ENCODE measurements around the gene DYRK3.
"Not testable (repeated sequence)": the region's sequence is repeated elsewhere in the genome, so short reads cannot be mapped to it uniquely, and the experiment has no call there.

The DYRK3 gene

DNA sequence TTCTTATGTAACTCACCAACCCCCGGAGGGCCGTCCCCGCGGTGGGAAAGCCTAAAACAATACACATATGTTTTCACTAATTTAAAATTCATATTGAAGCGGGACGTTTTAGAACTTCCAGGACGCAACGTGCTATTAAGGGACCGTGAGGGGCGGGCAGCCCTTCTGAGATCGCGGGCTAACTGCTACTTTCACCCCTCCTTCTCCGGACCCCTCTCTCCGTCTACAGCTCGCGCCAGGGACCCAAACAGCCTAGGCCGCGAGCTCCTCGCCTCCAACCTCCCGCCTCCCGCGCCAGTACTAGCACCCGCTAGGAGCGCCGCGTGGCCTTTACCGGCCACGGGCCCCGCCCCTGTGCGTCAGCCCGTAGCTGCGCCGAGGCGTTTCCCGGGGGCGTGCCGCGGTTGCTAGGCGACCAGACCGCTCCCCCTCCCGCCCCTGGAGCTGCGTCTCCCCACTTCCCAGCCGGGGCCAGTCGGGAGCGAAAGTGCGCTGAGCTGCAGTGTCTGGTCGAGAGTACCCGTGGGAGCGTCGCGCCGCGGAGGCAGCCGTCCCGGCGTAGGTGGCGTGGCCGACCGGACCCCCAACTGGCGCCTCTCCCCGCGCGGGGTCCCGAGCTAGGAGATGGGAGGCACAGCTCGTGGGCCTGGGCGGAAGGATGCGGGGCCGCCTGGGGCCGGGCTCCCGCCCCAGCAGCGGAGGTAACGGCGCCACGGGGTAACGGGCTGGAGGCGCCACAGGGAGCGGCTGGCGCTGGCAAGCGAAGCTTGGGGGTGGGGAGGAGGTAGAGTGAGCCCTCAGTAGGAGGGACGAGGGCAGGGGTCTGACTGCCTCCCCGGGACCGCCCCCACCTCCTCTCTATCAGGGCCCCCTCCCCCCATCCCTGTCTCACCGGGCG lies at the start of gene DYRK3:
DYRK3 (plus strand) TSS at position 457 of the 898 bp plus-strand sequence; CDS start at position 625, 168 bp downstream.
- peak; percentile 94 for DNase-seq

- no peak for DNase-seq
Observed at GRCh38 chr1:206586501-206587445, 48.6 kb upstream of the DYRK3 start.

GRCh38 chr1:206587904-206588303 lies 47.4 kb upstream of the DYRK3 start:
- DNase-seq = no peak

GRCh38 chr1:206588492-206588891 lies 46.8 kb upstream of the DYRK3 start:
- no peak for DNase-seq

DNA sequence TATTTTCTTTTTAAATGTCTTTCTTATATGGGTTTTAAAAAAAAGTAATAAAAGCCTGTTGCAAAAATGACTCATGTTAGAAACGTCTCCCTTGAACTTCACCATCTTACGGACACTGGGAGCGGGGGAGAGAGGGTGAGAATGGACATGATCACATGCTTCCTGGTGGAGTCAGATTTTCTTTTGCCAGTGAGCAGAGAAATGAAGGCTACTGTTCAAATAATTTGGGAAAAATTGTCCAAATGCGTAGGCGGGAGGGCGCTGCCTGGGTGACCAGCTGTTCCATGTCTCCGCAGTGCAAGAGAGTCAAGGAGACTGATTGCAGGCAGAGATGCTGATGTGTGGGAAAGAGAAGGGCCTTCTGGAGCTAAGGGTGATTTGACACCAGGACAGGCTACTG lies 46.1 kb upstream of the DYRK3 start:
- peak; percentile 95 for DNase-seq

- DNase-seq = peak; percentile 74
Observed at GRCh38 chr1:206590025-206590758, 45.1 kb upstream of the DYRK3 start.

DNA sequence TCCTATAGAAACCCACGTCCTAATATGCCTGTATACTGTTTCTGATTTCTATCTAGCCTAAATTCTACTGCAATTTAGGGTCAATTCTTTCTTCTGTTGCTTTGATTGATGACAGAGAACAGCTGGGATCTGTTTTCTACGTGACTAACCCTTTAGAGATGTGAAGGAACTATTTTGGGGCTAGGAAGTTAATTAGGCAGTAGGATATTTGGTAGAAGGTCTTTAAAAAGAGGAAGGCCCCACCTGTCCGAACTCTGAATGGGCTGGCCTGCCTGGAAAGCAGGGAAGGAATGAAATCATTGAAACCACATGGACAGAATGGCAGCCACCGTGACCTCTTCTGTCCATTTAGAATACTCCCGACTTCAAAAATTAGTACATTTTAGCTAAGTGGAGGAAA lies 44.1 kb upstream of the DYRK3 start:
- no peak for DNase-seq

DNA sequence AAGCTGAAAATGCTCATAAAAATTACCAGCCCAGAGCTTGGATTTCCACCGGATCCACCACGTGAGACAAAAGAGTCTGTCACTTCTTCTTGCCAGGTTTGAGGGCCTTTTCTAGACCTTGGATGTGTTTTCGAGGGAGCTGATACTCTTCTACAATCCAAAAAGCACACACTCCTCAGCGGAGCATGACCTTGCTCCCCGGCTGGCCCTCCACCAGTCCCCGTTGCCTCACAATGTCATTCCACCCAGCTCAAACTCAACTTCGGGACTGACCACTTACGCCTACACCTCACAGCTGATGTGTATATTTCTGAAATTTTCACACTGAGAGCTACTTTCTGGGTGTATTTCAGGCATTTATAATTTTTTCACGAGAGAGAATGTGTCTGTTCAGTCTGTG lies 43.6 kb upstream of the DYRK3 start:
- no peak for DNase-seq

- DNase-seq = no peak
Observed at GRCh38 chr1:206593351-206593925, 41.9 kb upstream of the DYRK3 start.

GRCh38 chr1:206595581-206596318 lies 39.6 kb upstream of the DYRK3 start:
- no peak for DNase-seq

DNA sequence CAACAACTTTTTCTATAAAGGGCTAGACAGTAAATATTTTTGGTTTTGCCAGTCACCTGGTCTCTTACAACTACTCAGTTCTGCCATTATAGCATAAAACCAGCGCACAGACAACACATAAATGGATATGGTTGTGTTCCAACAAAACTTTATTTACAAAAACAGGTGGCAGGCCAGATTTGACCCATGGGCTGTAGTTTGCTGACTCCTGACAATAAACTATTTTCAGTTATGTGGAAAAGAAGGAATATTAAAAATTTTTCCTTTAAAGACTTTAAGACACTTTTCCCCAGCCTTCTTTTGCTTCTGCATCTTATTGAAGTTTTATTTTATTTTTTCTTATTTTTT lies 39.0 kb upstream of the DYRK3 start:
- DNase-seq = no peak

DNA sequence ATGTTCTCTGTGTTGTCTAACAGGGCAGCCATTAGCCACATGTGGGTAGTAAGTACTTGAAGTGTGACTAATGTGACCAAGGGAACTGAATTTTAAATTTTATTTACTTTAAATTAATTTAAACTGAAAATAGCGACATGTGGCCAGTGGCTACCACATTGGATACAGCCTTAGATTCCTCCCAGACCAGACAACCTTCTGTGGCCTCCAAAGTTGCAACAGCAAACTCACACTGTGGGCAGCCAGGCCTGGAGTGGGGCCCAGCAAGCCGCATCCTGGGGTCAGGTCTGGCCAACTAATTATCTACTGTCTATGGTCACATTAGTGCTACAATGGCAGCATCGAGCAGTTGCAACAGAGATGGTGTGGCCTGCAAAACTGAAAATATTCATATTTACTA lies 34.8 kb upstream of the DYRK3 start:
- DNase-seq = no peak

DNA sequence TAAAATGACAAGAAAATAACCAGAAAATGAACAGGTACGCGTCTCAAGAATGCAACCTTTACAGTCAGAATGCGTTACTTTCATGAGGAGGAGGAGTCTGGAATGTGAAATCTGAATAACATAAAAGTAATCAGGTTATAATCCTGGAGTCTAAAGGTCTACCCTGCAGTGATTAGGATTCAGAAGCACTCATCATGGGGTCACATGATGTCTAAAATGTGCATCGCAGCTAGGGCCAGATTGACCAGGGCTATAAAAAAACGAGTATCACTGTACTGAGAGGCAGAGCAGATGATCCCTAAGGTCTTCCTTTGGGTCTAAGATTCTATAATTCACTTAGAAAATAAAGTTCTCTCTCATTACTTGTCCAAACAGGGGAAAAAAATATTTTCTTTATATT lies 30.5 kb upstream of the DYRK3 start:
- no peak for DNase-seq

DNA sequence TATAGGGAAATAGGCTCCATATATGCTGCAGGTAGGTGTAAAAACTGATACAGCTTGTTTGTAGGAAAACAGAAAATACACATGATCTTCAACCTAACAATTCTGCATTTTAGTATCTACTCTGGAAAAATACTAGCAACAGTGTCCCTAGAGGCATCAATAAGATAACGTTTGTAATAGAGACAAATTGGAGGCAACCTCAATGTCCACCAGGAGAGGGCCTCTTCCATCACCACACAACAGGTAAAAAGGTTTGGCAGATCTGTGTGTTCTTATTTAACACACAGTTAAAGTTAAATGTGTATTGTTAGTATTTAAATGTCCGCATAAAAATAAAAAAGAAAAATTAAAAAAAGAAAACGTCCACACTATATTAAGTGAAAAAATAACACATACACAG lies 28.5 kb upstream of the DYRK3 start:
- DNase-seq = peak; percentile 29

- peak; percentile 39 for DNase-seq
Observed at GRCh38 chr1:206608108-206608698, 27.1 kb upstream of the DYRK3 start.

GRCh38 chr1:206609229-206609991 lies 25.9 kb upstream of the DYRK3 start:
- DNase-seq = no peak

DNA sequence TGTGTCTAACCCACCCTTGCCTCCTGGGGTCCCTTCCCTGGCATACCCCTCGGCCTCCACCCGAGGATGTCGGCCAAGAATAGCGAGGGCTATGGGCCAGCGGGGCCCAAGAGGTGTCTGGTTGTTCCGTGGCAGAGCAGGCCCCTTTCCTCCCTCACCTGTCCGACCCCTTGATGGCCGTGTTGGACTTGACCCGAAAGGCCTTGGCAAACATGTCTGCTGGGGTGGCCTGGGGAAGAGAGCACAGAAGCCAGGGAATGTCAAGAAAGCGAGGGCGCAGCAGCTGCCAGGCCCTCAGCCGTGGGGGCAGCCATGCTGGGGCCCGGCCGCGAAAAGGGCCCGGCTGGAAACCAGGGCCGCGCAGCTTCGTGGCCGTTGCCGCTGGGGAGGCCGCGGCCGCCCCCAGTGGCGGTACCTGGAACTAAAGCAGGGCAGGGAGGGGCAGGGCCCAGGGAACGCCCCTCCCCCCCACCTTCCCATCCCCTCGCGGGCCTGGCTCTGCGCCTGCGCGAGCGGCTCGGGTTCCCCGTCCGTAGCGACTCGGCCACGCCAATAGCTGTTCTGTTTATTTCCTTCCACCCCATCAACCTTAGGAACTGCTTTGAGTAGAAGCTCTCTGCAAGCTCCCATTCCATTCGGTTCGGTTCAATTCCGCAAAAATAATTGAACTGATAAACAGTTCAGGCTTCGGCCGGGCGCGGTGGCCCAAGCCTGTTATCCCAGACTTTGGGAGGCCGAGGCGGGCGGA lies 23.0 kb upstream of the DYRK3 start, which contains the start of gene EIF2D:
EIF2D (minus strand) TSS at position 337 of the 748 bp plus-strand sequence; CDS start at position 214, 123 bp downstream.
- peak; percentile 92 for DNase-seq

- not testable (repeated sequence) for DNase-seq
Observed at GRCh38 chr1:206626396-206626795, 8.9 kb upstream of the DYRK3 start.

DNA sequence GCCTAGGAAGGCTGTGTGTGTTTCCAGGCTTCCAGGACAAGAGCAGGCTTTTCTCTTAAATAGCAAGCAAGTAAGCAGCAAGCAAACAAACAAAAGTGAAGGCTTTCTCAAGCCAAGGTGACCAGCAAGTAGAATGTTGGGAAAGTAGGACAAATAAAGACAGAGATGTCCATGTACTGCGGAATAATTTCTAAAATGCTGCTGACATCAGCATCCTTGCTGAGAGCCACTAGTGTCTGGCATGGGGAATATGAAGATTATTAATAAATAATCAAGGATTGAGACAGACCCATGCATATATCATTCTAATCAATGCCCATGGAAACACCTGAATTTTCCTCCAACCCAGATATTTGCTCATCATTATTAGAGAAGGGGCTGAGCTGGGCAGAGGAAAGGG lies 6.4 kb upstream of the DYRK3 start:
- no peak for DNase-seq

- DNase-seq = peak; percentile 74
Observed at GRCh38 chr1:206631085-206631509, 4.2 kb upstream of the DYRK3 start.
